ENCODE data around the gene NXN.
"Not testable (repeated sequence)": the region's sequence is repeated elsewhere in the genome, so short reads cannot be mapped to it uniquely, and the experiment has no call there.

The NXN gene

GRCh38 chr17:791829-792228 lies 187.7 kb downstream of the NXN start:
- no peak for DNase-seq

GRCh38 chr17:790874-791247 lies 188.7 kb downstream of the NXN start:
- not testable (repeated sequence) for DNase-seq

- not testable (repeated sequence) for DNase-seq
These were observed 189.4 kb downstream of the NXN start for GRCh38 chr17:789931-790873.

- DNase-seq = no peak
These were observed 190.3 kb downstream of the NXN start for GRCh38 chr17:789160-789840.

GRCh38 chr17:788551-788950 lies 191.0 kb downstream of the NXN start:
- DNase-seq = no peak

GRCh38 chr17:787641-788221 lies 191.8 kb downstream of the NXN start:
- no peak for DNase-seq

- not testable (repeated sequence) for DNase-seq
These were observed 193.7 kb downstream of the NXN start for GRCh38 chr17:785901-786300.

- no peak for DNase-seq
These were observed 195.4 kb downstream of the NXN start for GRCh38 chr17:784143-784542.

- DNase-seq = peak; percentile 25 to 50
These were observed 197.5 kb downstream of the NXN start, which contains the start of the genes GLOD4 and MRM3 for GRCh38 chr17:781805-782731. Gene GLOD4 (minus strand): TSS chr17:782280. CDS start chr17:782255, 25 bp downstream. Gene MRM3 (plus strand): TSS chr17:782353. CDS start chr17:782379, 26 bp downstream.

- no peak for DNase-seq
These were observed 201.5 kb downstream of the NXN start for GRCh38 chr17:778096-778495.

GRCh38 chr17:774313-774584 lies 205.3 kb downstream of the NXN start:
- DNase-seq = no peak

GRCh38 chr17:773467-774312 lies 205.9 kb downstream of the NXN start:
- no peak for DNase-seq

- no peak for DNase-seq
These were observed 206.6 kb downstream of the NXN start for GRCh38 chr17:773016-773415.

- DNase-seq = no peak
These were observed 212.5 kb downstream of the NXN start for GRCh38 chr17:767076-767475.

- no peak for DNase-seq
These were observed 219.2 kb downstream of the NXN start for GRCh38 chr17:760371-760770.

GRCh38 chr17:759964-760363 lies 219.6 kb downstream of the NXN start:
- DNase-seq = no peak

GRCh38 chr17:756010-756567 lies 223.5 kb downstream of the NXN start:
- DNase-seq = not testable (repeated sequence)

- DNase-seq = not testable (repeated sequence)
These were observed 224.1 kb downstream of the NXN start for GRCh38 chr17:755319-755961.

GRCh38 chr17:753418-753817 lies 226.2 kb downstream of the NXN start:
- DNase-seq = no peak

- DNase-seq = no peak
These were observed 226.9 kb downstream of the NXN start for GRCh38 chr17:752620-753219.
